OCI-LY1 (cell line): ENCODE results near the gene TP53I3.
A peak's percentile ranks its signal among the peaks of the same experiment; 100 is the strongest.

ENCODE experiments used
- H2AFZ ChIP-seq: fragments of 200-600 bp; sonication (generic), shearing (Covaris generic); 2 replicates; pipeline ENCODE4 v1.6.0; 2014; ENCODE audit warnings: antibody characterized with exemption, mild to moderate bottlenecking, low read length
- H3F3A ChIP-seq: fragments of 200-600 bp; sonication (generic), shearing (Covaris generic); 2 replicates; pipeline ENCODE4 v1.6.0; 2014; ENCODE audit warnings: mild to moderate bottlenecking, antibody characterized with exemption, low read length, moderate library complexity; ENCODE audit not compliant: insufficient read depth
- H3K27ac ChIP-seq: fragments of 200-600 bp; sonication (generic); 2 replicates; pipeline ENCODE4 v1.5.1; 2014; ENCODE audit warnings: low read length, mixed run types, mild to moderate bottlenecking, low read depth; ENCODE audit not compliant: poor library complexity, severe bottlenecking
- H3K27me3 ChIP-seq: fragments of 200-600 bp; sonication (generic); 2 replicates; pipeline ENCODE4 v1.6.0; 2014; ENCODE audit warnings: antibody characterized with exemption, mild to moderate bottlenecking, low read length, moderate library complexity; ENCODE audit not compliant: insufficient read depth
- H3K36me3 ChIP-seq: fragments of 200-600 bp; sonication (generic); 2 replicates; pipeline ENCODE4 v1.6.1; 2014; ENCODE audit warnings: mild to moderate bottlenecking, antibody characterized with exemption, low read length, moderate library complexity, mixed read lengths; ENCODE audit not compliant: insufficient read depth
- H3K4me1 ChIP-seq: fragments of 200-600 bp; sonication (generic); 2 replicates; pipeline ENCODE4 v1.5.1; 2014; ENCODE audit warnings: mild to moderate bottlenecking, low read length, moderate library complexity; ENCODE audit not compliant: insufficient read depth, severe bottlenecking
- H3K4me2 ChIP-seq: fragments of 200-600 bp; sonication (generic), shearing (Covaris generic); 2 replicates; pipeline ENCODE4 v1.6.1; 2014; ENCODE audit warnings: low read length
- H3K4me3 ChIP-seq: fragments of 200-600 bp; sonication (generic); 2 replicates; pipeline ENCODE4 v1.5.1; 2014; ENCODE audit warnings: low read length, low read depth, mild to moderate bottlenecking, mixed read lengths; ENCODE audit not compliant: poor library complexity, severe bottlenecking
- H3K79me2 ChIP-seq: fragments of 200-600 bp; shearing (Covaris generic); 2 replicates; pipeline ENCODE4 v1.6.1; 2016; ENCODE audit warnings: mixed run types, low read length, mixed read lengths; ENCODE audit not compliant: insufficient read depth
- H3K9ac ChIP-seq: fragments of 200-600 bp; sonication (generic), shearing (Covaris generic); 2 replicates; pipeline ENCODE4 v1.6.1; 2014; ENCODE audit warnings: mild to moderate bottlenecking, low read length, mixed read lengths
- H3K9me2 ChIP-seq: fragments of 200-600 bp; sonication (generic), shearing (Covaris generic); 2 replicates; pipeline ENCODE4 v1.6.1; 2014; ENCODE audit warnings: low read depth, mild to moderate bottlenecking, low read length, mixed read lengths
- H3K9me3 ChIP-seq: fragments of 200-600 bp; shearing (Covaris generic); 2 replicates; pipeline ENCODE4 v1.6.1; 2014; ENCODE audit warnings: low read length, mixed read lengths
- H4K20me1 ChIP-seq: fragments of 200-600 bp; sonication (generic), shearing (Covaris generic); 2 replicates; pipeline ENCODE4 v1.6.0; 2016; ENCODE audit warnings: mild to moderate bottlenecking, low read length; ENCODE audit not compliant: insufficient read depth
- EZH2 ChIP-seq: fragments of 200-600 bp; sonication (generic), shearing (Covaris generic); IDR thresholded peaks from 2 replicates; pipeline ENCODE4 v1.8.0; 2017; ENCODE audit warnings: borderline replicate concordance, mixed run types, mild to moderate bottlenecking, antibody characterized with exemption, low read length, moderate library complexity, mixed read lengths
- TF ChIP-seq, protein P1 (sequence below): fragments of 200-600 bp; sonication (generic), shearing (Covaris generic); IDR thresholded peaks from 2 replicates; pipeline ENCODE4 v1.5.1; 2017; ENCODE audit warnings: mild to moderate bottlenecking, antibody characterized with exemption, low read length, moderate library complexity, mixed read lengths

The TP53I3 gene

GRCh38 chr2:24048769-24049484 is 35.7 kb downstream of the TP53I3 start:
- Histone ChIP-seq H3K27ac (no peak overlapping the region), H3K79me2 (peaks cover 18% of the 10 kb centered on the region), H3K36me3 (no peaks in the 10 kb centered on the region), H3K4me1 (peaks cover 32% of the 10 kb centered on the region), H3K9me2 (no peaks in the 10 kb centered on the region), H4K20me1 (no peaks in the 10 kb centered on the region), H2AFZ (peak overlapping the region; percentile 88), H3K9me3 (no peaks in the 10 kb centered on the region), H3K4me3 (peak overlapping the region; percentile 72), H3K9ac (peak overlapping the region; percentile 61), H3F3A (no peaks in the 10 kb centered on the region), H3K4me2 (peak overlapping the region; percentile 97), H3K27me3 (no peaks in the 10 kb centered on the region)
- TF ChIP-seq EZH2 = no peak
- TF ChIP-seq, protein P1, sequence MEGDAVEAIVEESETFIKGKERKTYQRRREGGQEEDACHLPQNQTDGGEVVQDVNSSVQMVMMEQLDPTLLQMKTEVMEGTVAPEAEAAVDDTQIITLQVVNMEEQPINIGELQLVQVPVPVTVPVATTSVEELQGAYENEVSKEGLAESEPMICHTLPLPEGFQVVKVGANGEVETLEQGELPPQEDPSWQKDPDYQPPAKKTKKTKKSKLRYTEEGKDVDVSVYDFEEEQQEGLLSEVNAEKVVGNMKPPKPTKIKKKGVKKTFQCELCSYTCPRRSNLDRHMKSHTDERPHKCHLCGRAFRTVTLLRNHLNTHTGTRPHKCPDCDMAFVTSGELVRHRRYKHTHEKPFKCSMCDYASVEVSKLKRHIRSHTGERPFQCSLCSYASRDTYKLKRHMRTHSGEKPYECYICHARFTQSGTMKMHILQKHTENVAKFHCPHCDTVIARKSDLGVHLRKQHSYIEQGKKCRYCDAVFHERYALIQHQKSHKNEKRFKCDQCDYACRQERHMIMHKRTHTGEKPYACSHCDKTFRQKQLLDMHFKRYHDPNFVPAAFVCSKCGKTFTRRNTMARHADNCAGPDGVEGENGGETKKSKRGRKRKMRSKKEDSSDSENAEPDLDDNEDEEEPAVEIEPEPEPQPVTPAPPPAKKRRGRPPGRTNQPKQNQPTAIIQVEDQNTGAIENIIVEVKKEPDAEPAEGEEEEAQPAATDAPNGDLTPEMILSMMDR = no peak

DNA sequence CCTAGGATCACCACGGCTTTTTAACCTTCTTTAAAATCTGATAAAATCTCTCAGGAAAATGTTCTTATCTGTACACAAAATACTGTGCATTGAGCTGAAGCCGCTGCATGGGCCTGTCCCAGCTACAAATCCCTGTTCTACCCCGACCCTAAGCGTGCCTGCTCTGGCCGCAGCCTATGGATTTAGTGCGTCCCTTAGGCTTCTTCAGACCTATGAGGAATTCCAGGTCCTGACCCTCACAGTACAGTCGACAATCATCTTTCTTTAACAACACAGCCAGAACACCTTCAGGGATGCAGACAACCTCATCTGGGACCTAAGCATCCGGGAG is 37.0 kb downstream of the TP53I3 start:
- peak overlapping the region; percentile 92 for H3K4me3 ChIP-seq
- H2AFZ ChIP-seq = peak overlapping the region; percentile 91
- H3K27me3 ChIP-seq = no peaks in the 10 kb centered on the region
- peak overlapping the region; percentile 71 for H3K4me2 ChIP-seq
- no peaks in the 10 kb centered on the region for H3K9me3 ChIP-seq
- no peak overlapping the region for H3K27ac ChIP-seq
- no peaks in the 10 kb centered on the region for H4K20me1 ChIP-seq
- peaks cover 18% of the 10 kb centered on the region for H3K79me2 ChIP-seq
- H3K4me1 ChIP-seq = peaks cover 32% of the 10 kb centered on the region
- TF ChIP-seq EZH2 = no peak
- TF ChIP-seq, protein P1 = no peak
- no peaks in the 10 kb centered on the region for H3K9me2 ChIP-seq
- H3K36me3 ChIP-seq = peaks cover 4% of the 10 kb centered on the region; the same call in 1 of the 2 replicates
- H3F3A ChIP-seq = no peaks in the 10 kb centered on the region
- peak overlapping the region; percentile 62 for H3K9ac ChIP-seq

- no peaks in the 10 kb centered on the region for H3K9me3 ChIP-seq
- H3K27ac ChIP-seq = no peak within 1 kb of the TSS
- TF ChIP-seq, protein P1 = no peak
- no peak for TF ChIP-seq EZH2
Measured at GRCh38 chr2:24046930-24047702, 37.5 kb downstream of the TP53I3 start, which contains the start of gene WDCP. TSS of gene WDCP (minus strand) at chr2:24047391. CDS start at chr2:24039494, 7,897 bp downstream.

More at GRCh38 chr2:24046930-24047702, 37.5 kb downstream of the TP53I3 start, which contains the start of gene WDCP:
- peak within 1 kb of the TSS; percentile 93 for H3K9ac ChIP-seq
- peak within 1 kb of the TSS; percentile 77 for H3K4me2 ChIP-seq
- H3K27me3 ChIP-seq = no peaks in the 10 kb centered on the region
- H3K4me1 ChIP-seq = peaks cover 32% of the 10 kb centered on the region
- H3K36me3 ChIP-seq = peaks cover 4% of the 10 kb centered on the region; the same call in 1 of the 2 replicates
- H3F3A ChIP-seq = no peaks in the 10 kb centered on the region
- H3K4me3 ChIP-seq = peak within 1 kb of the TSS; percentile 92
- no peaks in the 10 kb centered on the region for H4K20me1 ChIP-seq
- H2AFZ ChIP-seq = peak within 1 kb of the TSS; percentile 91
- H3K79me2 ChIP-seq = peaks cover 18% of the 10 kb centered on the region
- H3K9me2 ChIP-seq = no peaks in the 10 kb centered on the region
